ENCODE results near the gene ERCC1.

GRCh38 chr19:45419895-45420294 lies 3.8 kb downstream of the ERCC1 start:
- TF ChIP-seq CTCF (IDR thresholded peaks at IDR 0.05) (no peak), POLR2A (IDR thresholded peaks at IDR 0.05) (no peak)

Measured in adrenal gland (tissue), 5 donors.